HG03103 (cell line): ENCODE data around the gene TNS1.

Experiments used
- ATAC-seq: cut with Tn5 transposase; IDR thresholded peaks from one replicate; pipeline ENCODE4 v1.9.1; 2021; ENCODE audit warnings: low read depth; ENCODE audit not compliant: unreplicated experiment

The TNS1 gene

GRCh38 chr2:217761645-217762277, 241.0 kb downstream of the TNS1 start:
- ATAC-seq = no peak

- ATAC-seq = no peak
Measured at GRCh38 chr2:217759991-217760390, 242.8 kb downstream of the TNS1 start.

- no peak for ATAC-seq
Measured at GRCh38 chr2:217757108-217757463, 245.7 kb downstream of the TNS1 start.

GRCh38 chr2:217756375-217757107, 246.3 kb downstream of the TNS1 start:
- no peak for ATAC-seq

GRCh38 chr2:217755027-217755745, 247.6 kb downstream of the TNS1 start:
- no peak for ATAC-seq

- ATAC-seq = no peak
Measured at GRCh38 chr2:217753460-217754200, 249.2 kb downstream of the TNS1 start.

GRCh38 chr2:217752714-217753459, 249.9 kb downstream of the TNS1 start:
- ATAC-seq = no peak

GRCh38 chr2:217751952-217752351, 250.8 kb downstream of the TNS1 start:
- no peak for ATAC-seq

- ATAC-seq = no peak
Measured at GRCh38 chr2:217751192-217751591, 251.6 kb downstream of the TNS1 start.
